Adipocyte (in vitro differentiated cells): ENCODE measurements around the gene TAPBP.
"Not testable (repeated sequence)": the region's sequence is repeated elsewhere in the genome, so short reads cannot be mapped to it uniquely, and the experiment has no call there.

Experiments used
- DNase-seq: peaks from one replicate; pipeline ENCODE4 v3.0.0-alpha.2; 2015; ENCODE audit warnings: low read depth
- H3K27me3 ChIP-seq: replicated peaks from 2 replicates; pipeline ENCODE4 v1.7.0; 2013; ENCODE audit warnings: mild to moderate bottlenecking, low read length, moderate library complexity; ENCODE audit not compliant: control insufficient read depth, insufficient read depth
- H3K36me3 ChIP-seq: 2 replicates; pipeline ENCODE4 v1.7.0; 2013; ENCODE audit warnings: low read length, mild to moderate bottlenecking, moderate library complexity; ENCODE audit not compliant: control insufficient read depth, insufficient read depth, severe bottlenecking
- H3K4me1 ChIP-seq: 2 replicates; pipeline ENCODE4 v1.7.0; 2013; ENCODE audit warnings: mild to moderate bottlenecking, low read length, moderate library complexity; ENCODE audit not compliant: control insufficient read depth, insufficient read depth
- H3K4me3 ChIP-seq: 2 replicates; pipeline ENCODE4 v1.7.0; 2013; ENCODE audit warnings: mild to moderate bottlenecking, low read length, moderate library complexity
- H3K9ac ChIP-seq: 2 replicates; pipeline ENCODE4 v1.7.0; 2013; ENCODE audit warnings: mild to moderate bottlenecking, low read length, moderate library complexity
- H3K9me3 ChIP-seq: 2 replicates; pipeline ENCODE4 v1.7.0; 2013; ENCODE audit warnings: mild to moderate bottlenecking, low read length, moderate library complexity; ENCODE audit not compliant: control insufficient read depth

TAPBP gene

GRCh38 chr6:33294086-33294823, 19.6 kb downstream of the TAPBP start:
- peaks cover 17% of the 10 kb centered on the region for H3K36me3 ChIP-seq
- DNase-seq: no peak
- no peak overlapping the region for H3K4me3 ChIP-seq
- no peak overlapping the region for H3K9ac ChIP-seq
- peaks cover 18% of the 10 kb centered on the region for H3K4me1 ChIP-seq
- no peaks in the 10 kb centered on the region for H3K27me3 ChIP-seq
- H3K9me3 ChIP-seq: no peaks in the 10 kb centered on the region

GRCh38 chr6:33292996-33293682, 20.7 kb downstream of the TAPBP start:
- H3K27me3 ChIP-seq: no peaks in the 10 kb centered on the region
- no peaks in the 10 kb centered on the region for H3K9me3 ChIP-seq
- no peak overlapping the region for H3K9ac ChIP-seq
- H3K36me3 ChIP-seq: peaks cover 17% of the 10 kb centered on the region
- peaks cover 20% of the 10 kb centered on the region for H3K4me1 ChIP-seq
- H3K4me3 ChIP-seq: no peak overlapping the region
- DNase-seq: no peak

- H3K4me3 ChIP-seq: peak overlapping the region; percentile 98
- H3K4me1 ChIP-seq: peaks cover 15% of the 10 kb centered on the region
Observed at GRCh38 chr6:33290459-33290858, 23.4 kb downstream of the TAPBP start.

GRCh38 chr6:33289784-33290315, 24.0 kb downstream of the TAPBP start:
- DNase-seq: peak; percentile 41
- H3K36me3 ChIP-seq: peaks cover 39% of the 10 kb centered on the region
- peak overlapping the region; percentile 92 for H3K9ac ChIP-seq
- peak overlapping the region; percentile 98 for H3K4me3 ChIP-seq
- no peaks in the 10 kb centered on the region for H3K9me3 ChIP-seq
- H3K27me3 ChIP-seq: no peaks in the 10 kb centered on the region
- peaks cover 15% of the 10 kb centered on the region for H3K4me1 ChIP-seq

More at GRCh38 chr6:33290459-33290858, 23.4 kb downstream of the TAPBP start:
- Histone ChIP-seq H3K9me3 (no peaks in the 10 kb centered on the region), H3K9ac (peak overlapping the region; percentile 92), H3K36me3 (peaks cover 34% of the 10 kb centered on the region), H3K27me3 (no peaks in the 10 kb centered on the region)
- DNase-seq: no peak

GRCh38 chr6:33288921-33289783, 24.7 kb downstream of the TAPBP start, which contains the start of the genes PFDN6 and WDR46:
PFDN6 (plus strand) TSS chr6:33289601; CDS start chr6:33289857, 256 bp downstream.
WDR46 (minus strand) TSS chr6:33289239; CDS start chr6:33289170, 69 bp downstream.
- DNase-seq: peak; percentile 96
- no peaks in the 10 kb centered on the region for H3K9me3 ChIP-seq
- peaks cover 15% of the 10 kb centered on the region for H3K4me1 ChIP-seq
- H3K4me3 ChIP-seq: peak within 1 kb of the TSS; percentile 98
- peak within 1 kb of the TSS; percentile 92 for H3K9ac ChIP-seq
- no peaks in the 10 kb centered on the region for H3K27me3 ChIP-seq
- H3K36me3 ChIP-seq: peaks cover 46% of the 10 kb centered on the region

GRCh38 chr6:33288141-33288920, 25.5 kb downstream of the TAPBP start:
- peaks cover 49% of the 10 kb centered on the region for H3K36me3 ChIP-seq
- no peaks in the 10 kb centered on the region for H3K27me3 ChIP-seq
- no peak for DNase-seq
- peaks cover 15% of the 10 kb centered on the region for H3K4me1 ChIP-seq
- peak overlapping the region; percentile 98 for H3K4me3 ChIP-seq
- H3K9ac ChIP-seq: peak overlapping the region; percentile 92
- H3K9me3 ChIP-seq: no peaks in the 10 kb centered on the region

GRCh38 chr6:33286946-33287914, 26.6 kb downstream of the TAPBP start:
- H3K4me1 ChIP-seq: peaks cover 15% of the 10 kb centered on the region
- H3K4me3 ChIP-seq: no peak overlapping the region
- no peak overlapping the region for H3K9ac ChIP-seq
- no peak for DNase-seq
- H3K9me3 ChIP-seq: no peaks in the 10 kb centered on the region
- no peaks in the 10 kb centered on the region for H3K27me3 ChIP-seq
- peaks cover 55% of the 10 kb centered on the region for H3K36me3 ChIP-seq

GRCh38 chr6:33285214-33285613, 28.7 kb downstream of the TAPBP start:
- H3K4me1 ChIP-seq: peaks cover 12% of the 10 kb centered on the region

GRCh38 chr6:33280539-33280938, 33.3 kb downstream of the TAPBP start:
- DNase-seq: no peak
- Histone ChIP-seq H3K9ac (no peak overlapping the region), H3K27me3 (no peaks in the 10 kb centered on the region), H3K9me3 (no peaks in the 10 kb centered on the region), H3K4me3 (no peak overlapping the region), H3K4me1 (peaks cover 14% of the 10 kb centered on the region), H3K36me3 (peaks cover 75% of the 10 kb centered on the region)

More at GRCh38 chr6:33285214-33285613, 28.7 kb downstream of the TAPBP start:
- not testable (repeated sequence) for H3K9me3 ChIP-seq, DNase-seq, H3K9ac ChIP-seq, H3K4me3 ChIP-seq, H3K27me3 ChIP-seq
- peaks cover 64% of the 10 kb centered on the region for H3K36me3 ChIP-seq
